ENCODE measurements around the gene LRRC45.
"Not testable (repeated sequence)": the region's sequence is repeated elsewhere in the genome, so short reads cannot be mapped to it uniquely, and the experiment has no call there.

Gene LRRC45

GRCh38 chr17:82022981-82023446 lies at the start of gene LRRC45:
TSS of gene LRRC45 (plus strand) at chr17:82023305. CDS start at chr17:82023644, 339 bp downstream.
- DNase-seq = peak; percentile 100

DNA sequence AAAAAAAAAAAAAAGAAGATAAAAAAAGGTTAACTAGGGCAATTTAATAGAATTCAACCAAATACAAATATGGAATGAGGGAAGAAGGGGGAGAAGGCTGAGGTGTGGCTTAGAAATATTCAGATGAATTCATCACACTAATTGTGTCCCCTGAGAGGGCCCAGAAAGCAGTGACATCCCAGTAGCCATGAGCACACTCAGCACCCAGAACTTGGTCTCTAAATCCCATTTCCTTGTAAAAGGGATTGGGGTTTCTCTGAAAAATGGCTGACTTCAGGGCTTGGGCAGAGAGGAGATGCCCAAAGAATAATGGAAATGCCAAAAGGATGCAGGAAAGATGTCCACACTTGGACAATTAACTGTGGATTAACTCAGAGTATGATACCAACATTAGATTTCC lies 49.7 kb upstream of the LRRC45 start:
- no peak for DNase-seq

- no peak for DNase-seq
Measured at GRCh38 chr17:81976332-81977210, 46.5 kb upstream of the LRRC45 start.

DNA sequence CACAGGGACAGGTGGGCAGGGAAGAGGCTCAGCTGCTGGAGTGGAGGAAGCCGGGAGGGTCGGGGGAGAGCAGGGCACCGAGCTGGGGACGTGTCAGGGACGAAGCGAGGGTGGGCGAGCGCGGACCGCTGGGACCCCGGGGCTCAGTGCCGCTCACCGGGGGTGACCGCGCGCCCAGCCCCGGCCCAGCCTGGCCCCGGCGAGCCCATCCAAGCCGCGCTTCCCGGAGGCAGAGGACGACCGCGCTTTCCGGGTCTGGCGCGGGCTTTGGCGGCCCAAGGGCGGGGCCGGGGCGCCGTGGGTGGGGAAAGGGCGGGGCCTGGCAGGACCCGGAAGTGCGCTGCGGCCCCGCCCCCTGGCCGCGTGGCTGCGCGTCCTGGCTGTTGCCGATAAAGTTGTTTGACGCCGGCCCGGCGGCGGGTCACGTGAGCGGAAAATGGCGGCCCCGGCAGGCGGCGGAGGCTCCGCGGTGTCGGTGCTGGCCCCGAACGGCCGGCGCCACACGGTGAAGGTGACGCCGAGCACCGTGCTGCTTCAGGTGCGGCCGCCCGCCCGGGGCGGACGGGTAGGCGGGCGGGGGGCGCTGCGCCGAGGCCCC lies 45.8 kb upstream of the LRRC45 start, which contains the start of gene ASPSCR1:
Gene ASPSCR1, plus strand, starts transcription at position 419 of the 598 bp plus-strand sequence. Its CDS starts 18 bp downstream, at position 437.
- peak; percentile 95 for DNase-seq

GRCh38 chr17:81978524-81979298 lies 44.4 kb upstream of the LRRC45 start:
- DNase-seq = no peak

DNA sequence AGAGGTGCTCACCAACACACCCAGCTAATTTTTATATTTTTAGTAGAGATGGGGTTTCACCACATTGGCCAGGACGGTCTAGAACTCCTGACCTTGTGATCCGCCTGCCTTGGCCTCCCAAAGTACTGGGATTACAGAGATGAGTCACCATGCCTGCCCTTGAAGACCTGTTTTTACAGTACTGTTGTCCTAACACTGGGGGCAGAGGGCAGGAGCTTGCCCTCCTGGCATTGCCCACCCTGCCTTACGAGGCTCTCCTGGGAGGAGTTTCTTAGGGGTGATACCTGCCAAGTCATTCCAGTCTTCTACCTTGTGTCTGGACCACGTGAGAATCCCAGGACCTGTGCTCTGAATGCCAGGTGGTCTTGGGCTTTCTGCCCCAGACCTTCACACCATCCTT lies 43.0 kb upstream of the LRRC45 start:
- no peak for DNase-seq

GRCh38 chr17:81980707-81981343 lies 42.3 kb upstream of the LRRC45 start:
- no peak for DNase-seq

- DNase-seq = not testable (repeated sequence)
Measured at GRCh38 chr17:81981511-81981910, 41.6 kb upstream of the LRRC45 start.

DNA sequence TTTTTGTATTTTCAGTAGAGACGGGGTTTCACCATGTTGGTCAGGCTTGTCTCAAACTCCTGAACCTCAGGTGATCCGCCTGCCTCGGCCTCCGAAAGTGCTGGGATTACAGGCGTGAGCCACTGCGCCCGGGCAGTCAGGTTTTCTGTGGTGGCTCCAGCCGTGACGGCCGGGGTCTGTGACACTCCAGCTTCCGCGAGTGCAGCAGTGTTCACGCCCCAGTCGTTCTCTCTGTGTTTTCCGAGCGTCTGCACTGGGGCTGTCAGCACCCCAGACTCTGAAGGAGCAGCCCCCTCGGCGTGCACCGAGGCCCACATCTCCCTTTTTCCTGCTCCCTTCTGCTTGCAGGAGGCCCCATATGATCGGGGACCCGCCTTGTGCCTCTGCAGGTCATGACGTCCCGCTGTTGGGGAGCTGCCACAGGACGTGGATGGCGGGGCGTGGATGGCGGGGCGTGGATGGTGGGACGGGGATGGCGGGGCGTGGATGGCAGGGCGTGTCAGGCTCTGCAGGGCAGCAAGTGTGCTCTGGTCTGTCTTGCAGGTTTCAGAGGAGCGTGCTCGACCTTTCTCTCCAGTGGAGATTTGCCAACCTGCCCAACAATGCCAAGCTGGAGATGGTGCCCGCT lies 40.0 kb upstream of the LRRC45 start:
- DNase-seq = no peak

- no peak for DNase-seq
Measured at GRCh38 chr17:81983639-81984373, 39.3 kb upstream of the LRRC45 start.

DNA sequence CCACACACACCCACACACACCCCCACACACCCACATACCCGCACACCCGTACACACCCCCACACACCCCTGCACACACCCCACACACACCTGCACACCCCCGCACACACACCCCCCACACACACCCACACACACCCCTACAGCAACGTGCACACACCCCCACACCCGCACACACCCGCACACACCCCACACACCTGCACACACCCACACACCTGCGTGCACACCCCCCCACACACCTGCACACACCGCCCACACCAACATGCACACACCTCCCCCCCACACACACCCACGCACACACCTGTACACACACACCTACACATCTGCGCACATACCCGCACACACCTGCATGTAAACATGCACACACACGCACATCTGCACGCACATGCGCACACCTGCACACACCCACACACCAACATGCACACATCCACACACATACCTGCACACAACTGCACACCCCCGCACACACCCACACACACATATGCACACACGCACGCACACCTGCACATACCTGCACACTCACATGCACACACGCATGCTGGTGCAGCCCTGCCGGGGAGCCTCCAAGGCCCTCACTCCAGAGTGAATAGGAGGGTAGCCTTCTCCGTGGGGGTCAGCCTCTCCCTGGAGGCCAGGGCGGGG lies 38.2 kb upstream of the LRRC45 start:
- no peak for DNase-seq

GRCh38 chr17:81986606-81987005 lies 36.5 kb upstream of the LRRC45 start:
- DNase-seq = no peak

DNA sequence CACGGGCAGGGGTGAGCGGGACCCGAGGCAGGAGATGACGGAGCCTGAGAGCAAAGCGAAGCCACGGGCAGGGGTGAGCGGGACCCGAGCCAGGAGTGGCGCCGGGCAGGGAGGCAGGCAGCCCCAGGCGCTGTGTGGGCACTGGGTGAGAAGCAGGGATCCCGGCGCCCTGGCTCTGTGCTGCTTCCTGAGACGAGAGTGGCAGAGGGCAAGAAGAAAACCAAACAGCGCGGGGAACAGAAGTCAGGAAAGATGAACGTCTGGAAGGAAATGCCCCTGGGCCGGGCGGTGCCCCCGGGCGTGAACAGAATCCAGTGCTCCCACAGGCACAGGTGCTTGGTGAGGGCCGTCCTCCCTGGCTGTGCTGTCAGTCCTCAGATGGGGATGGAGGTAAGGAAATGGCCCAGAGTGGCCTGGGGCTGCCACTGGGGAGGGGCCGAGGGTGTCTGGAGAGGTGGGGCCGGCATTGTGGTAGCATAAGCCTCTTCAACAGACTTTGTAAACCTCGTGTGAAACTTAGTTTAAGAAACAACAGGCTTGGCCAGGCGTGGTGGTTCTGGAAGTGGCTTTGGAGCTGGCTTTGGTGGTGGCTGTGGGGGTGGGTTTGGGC lies 35.8 kb upstream of the LRRC45 start:
- DNase-seq = no peak

DNA sequence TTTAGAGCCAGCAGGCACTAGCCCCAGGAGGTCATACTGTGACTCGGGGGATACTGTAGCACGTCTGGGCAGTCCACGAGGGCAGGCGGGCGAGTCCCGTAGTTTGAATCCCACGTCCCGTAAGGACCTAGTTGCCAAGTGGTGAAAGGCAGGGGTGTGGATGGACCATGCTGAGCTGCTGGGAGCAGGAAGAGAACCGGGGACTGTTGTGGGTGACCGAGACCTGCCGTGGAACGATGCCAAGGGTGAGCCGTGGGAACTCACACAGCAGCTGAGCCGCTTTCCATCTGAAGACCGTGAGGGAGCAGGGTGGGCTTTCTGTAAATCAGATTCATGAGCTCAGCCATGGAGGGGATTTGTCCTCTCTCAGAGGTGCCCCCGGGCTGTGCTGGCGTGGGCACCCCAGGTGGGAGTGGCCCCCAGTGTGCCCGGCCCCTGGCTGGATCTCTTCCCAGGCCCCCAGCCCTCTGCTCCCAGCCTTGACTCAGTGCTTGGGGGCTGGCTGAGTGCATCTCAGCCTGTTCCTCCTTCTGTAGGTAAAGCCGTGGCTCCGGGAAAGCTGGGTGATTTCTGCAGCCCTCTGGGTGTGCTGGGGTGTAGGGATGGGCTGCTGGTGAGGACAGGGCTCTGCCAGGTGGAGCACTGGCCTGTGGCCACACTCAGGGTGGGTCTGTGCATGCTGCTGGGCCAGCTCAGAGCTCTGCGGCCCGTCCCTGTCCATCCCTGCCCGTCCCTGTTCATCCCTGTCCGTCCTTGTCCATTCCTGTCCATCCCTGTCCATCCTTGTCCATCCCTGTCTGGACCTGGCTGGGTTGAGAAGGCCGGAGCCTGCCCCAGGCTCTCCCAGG lies 32.0 kb upstream of the LRRC45 start:
- DNase-seq = no peak

GRCh38 chr17:81991684-81992305 lies 31.3 kb upstream of the LRRC45 start:
- peak; percentile 87 for DNase-seq

DNA sequence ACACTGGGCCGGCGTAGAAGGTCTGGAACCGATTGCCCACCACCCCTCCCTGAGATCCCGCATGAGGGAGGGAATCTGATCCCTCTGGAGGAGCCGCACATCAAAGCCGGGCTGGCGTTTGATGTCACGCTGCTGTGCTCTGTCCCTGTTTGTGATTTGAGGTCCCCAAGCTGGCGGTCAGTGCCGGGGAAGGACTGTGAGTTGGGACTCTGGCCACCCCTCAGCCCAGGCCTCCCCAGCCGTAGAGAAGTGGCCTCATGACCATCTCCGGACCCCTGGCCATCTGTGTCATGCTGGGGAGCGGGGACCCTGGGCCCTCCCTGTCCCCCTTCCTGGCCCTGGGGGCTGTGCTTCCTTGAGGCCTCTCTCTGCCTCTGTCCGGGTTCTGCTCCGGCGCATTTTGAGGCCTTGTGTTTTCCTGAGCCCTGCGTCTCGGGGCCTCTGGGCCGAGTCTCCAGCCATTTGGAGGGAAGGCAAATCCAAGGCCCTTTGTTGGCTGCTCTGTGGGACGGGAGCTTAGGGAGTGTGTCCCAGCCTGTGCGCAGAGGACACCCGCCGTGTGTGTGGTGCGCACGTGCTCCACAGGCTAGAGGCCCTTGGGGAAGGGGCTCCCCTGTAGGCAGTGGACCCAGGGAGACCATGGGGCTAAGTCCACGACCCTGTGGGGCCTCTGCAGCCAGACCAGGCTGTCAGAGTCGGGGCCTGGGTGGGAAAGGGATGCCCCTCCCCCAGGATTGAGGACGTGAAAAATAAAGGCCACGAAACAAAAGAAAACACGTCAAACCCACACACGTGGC lies 30.6 kb upstream of the LRRC45 start:
- no peak for DNase-seq

DNA sequence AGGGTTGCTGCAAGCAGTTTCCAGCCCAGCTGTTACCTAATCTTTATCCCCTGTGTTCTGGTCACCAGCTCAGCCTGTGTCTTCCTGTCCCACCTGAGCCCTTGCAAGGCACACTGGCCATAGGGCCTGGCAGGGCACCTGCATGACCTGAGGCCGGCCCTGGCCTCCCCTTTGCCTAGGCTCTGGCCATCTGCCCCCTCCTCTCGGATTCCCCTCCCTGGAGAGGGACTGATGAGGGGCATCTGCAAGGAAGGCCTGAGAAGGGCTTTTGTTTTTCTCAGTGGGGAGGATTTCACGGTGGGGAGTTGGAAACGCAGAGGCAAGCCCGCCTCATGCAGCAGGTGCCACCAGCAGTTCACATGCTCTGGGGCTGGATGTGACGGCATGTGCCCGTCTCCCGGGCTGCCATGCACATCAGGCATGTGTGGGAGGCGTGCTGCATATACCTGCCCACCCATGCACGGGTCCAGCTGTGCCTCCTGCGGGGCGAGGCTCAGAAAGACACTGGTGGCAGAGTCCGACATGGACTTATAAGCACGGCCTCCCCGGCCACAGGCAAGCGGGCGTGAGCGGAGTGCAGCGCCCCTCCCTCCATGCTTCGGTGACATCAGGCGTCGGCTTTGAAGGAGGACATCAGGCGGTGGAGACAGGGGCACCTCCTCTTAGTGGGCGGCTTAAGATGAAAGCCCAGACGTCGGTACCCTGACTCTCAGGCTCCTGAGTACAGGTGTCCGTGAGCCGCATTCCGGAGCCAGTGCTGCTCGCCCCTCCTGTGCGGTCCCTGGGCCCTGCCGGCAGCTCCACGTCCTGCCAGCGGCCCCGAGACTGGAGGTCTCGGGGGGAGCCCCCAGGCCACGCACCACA lies 29.1 kb upstream of the LRRC45 start:
- DNase-seq = no peak
